Kidney tubule cell (primary cell): ENCODE data around the gene SLC12A3.
"Not testable (repeated sequence)": the region's sequence is repeated elsewhere in the genome, so short reads cannot be mapped to it uniquely, and the experiment has no call there.

Experiments used
- DNase-seq: peaks from one replicate; pipeline ENCODE4 v3.0.0-alpha.2; 2018; ENCODE audit warnings: low spot score

SLC12A3 gene

DNA sequence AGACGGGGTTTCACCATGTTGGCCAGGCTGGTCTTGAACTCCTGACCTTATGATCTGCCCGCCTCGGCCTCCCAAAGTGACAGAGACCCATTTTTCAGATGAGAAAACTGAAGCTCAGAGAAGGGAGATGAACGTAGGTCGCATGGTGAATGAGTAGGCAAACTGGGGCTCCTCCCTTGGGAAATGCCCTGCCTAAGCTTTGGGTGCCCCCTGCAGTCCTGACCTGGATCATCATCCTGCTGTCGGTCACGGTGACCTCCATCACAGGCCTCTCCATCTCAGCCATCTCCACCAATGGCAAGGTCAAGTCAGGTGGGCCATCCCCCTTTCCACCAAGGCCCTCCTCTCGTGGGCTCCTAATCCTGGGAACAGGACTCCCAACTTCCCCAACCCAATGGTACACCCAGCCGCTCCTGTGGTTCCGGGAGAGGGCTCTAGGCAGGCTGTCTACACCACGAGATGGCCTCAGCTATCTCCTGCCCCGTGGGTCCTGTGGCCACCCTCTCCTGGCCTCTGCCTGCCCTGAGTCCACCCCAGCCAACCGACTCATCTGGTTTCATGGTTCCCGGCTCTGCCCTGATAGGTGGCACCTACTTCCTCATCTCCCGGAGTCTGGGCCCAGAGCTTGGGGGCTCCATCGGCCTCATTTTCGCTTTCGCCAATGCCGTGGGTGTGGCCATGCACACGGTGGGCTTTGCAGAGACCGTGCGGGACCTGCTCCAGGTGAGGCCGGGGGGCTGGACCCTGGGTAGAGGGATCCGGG, 4.7 kb downstream of the SLC12A3 start:
- DNase-seq = peak; percentile 63

DNA sequence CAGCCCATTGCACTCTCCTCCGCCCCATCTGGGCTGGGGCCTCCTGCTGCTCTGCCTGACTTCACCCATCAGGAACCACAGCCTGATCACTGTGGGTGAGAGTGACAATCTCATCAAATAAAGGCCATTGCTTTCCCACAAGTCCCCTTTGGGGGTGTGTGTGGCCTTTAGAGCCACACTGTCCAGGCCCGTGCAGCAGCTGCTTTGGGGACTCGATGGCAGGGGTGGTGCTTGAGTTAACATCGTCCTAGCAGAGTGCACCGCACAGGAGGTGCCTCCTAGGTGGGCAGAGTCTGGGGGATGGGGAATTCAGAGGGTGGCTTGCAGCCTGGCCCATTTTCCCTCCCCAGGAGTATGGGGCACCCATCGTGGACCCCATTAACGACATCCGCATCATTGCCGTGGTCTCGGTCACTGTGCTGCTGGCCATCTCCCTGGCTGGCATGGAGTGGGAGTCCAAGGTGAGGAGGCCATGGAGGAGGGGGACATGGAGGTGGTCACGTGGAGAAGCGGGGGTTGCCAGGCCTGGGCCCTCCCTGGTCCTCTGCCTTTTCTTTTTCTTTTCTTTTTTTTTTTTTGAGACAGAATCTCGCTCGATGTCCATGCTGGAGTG, 5.4 kb downstream of the SLC12A3 start:
- no peak for DNase-seq

DNA sequence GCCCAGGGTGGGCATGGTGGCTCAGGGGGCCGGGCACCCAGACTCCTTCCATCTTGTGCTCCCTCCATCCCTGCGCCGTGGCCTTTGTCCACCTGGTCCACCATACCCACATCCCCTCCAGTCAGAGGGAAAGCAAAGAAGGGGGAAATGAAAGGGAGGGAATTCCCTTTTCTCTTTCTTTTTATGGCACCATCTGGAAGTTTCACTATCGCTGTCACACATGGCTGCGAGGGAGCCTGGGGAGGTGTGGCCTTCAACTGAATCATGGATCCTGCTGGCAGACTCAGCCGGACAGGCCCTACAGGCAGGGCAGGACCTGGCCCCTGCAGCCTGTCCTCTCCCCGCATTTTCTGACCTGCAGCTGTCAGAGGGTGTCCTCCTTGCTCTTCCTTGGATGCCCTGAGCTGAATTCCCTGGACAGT, 6.2 kb downstream of the SLC12A3 start:
- peak; percentile 88 for DNase-seq

DNA sequence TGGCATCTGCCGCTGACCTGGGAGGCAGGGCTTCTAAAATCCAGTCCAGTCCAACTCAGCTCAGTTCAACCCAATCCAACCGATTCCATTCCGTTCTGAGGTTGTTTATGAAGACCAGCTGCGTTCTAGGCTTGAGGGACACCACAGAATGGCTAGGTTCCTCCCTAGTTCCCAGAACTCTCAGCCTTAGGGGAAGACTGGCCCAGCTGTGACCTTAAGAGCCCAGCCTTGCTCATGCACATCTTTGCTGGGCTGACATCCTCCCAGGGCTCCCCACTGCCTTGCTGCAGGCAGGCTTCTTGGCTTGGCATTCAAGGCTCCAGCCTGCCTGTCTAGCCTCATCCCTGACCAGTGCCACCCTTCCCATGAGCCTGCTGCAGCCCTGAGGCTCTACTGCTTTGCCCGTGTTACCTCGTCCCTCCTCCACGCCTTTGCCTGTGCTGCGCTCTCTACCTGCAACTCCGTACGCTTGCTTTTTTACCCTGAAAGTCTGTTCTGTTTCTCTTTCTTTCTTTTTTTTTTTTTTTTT, 7.9 kb downstream of the SLC12A3 start:
- DNase-seq = no peak

DNA sequence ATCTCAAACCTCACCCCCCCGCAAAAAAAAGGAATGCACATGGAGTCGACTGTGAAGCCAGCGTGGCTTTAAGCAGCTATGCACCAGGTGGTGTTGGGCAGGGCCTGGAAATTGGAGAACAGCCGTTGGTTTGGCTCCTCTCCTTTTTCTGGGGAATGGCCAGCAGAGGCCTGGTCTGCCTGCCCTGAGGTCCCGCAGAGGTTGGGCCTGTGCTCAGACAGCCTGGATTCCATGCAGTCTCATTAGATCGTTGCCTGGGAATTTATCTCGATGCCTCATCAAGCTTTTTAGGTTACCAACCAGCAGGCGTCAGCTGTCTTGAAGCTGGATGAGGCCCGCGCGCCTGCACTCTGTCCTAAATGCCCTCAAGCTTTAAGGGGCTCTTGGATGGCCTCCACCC, 9.8 kb downstream of the SLC12A3 start:
- DNase-seq = no peak

DNA sequence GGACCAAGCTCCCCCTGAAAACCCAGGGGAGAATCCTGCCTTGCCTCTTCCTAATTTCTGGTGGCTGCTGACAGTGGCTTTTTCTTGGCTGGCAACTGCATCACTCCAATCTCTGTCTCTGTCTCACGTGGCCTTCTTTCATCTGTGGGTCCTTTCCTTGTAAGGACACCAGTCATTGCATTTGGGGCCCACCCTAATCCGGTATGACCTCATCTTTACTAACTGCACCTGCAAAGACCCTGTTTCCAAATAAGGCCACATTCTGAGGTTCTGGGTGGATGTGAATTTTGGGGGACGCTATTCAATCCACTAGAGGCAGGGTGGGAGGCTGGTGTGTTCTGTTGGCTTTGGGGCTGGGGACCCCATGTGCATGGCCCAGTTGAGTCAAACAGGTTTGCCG, 11.0 kb downstream of the SLC12A3 start:
- no peak for DNase-seq

DNA sequence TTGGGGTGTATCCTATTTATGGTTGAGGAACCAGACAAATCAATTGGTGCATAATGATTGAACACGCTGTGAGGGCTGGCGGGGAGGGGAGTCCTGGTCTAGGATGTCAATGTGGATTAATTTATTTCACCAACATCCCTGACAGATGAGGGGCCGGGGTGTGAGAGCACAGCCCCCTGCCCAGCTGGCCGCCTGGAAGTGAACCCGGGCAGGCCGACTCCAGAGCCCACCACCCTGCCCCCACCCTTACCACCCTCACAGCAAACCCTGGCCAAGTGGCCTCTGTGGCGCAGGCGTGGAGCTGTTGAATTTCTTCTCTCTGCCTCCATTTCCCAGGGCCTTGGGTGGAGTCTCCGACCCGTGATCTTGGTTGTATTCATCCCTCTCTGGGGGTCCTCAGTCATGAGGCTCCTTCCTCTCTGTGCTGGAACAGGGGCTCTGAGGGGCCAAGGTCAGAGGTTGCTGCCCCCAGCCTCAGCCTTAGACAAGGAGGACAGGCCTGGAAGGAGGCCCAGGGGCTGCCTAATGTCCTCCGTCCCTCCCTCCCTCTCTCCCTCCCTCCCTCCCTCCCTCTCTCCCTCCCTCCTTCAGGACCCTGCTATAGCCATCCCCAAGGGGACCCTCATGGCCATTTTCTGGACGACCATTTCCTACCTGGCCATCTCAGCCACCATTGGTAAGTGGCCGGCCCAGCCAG, 12.6 kb downstream of the SLC12A3 start:
- DNase-seq = no peak

DNA sequence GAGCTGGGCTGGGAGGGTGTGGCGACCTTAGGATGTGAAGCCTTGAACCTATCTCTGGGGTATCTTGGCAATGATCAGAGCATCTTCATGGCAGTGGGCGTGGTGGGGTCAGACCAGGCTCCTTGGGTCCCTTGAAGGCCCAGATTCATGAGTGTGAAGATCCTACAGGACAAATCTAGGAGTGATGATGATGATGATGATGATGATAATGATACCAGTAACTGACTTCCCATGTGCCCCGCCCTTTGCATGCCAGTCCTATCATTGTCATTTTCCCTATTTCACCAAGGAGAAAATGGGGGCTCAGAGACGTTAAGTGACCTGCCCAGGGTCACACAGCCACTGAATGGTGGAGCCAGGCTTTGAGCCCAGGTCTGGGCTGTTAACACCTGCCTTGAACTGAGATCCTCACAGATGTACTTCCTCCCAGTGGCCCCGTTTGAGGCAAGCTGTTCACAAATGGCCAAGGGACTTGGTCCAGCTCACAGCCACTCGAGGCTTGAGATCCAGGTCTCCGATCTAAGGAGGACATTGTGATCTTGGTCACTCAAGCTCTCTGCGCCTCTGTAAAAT, 13.4 kb downstream of the SLC12A3 start:
- DNase-seq = no peak

DNA sequence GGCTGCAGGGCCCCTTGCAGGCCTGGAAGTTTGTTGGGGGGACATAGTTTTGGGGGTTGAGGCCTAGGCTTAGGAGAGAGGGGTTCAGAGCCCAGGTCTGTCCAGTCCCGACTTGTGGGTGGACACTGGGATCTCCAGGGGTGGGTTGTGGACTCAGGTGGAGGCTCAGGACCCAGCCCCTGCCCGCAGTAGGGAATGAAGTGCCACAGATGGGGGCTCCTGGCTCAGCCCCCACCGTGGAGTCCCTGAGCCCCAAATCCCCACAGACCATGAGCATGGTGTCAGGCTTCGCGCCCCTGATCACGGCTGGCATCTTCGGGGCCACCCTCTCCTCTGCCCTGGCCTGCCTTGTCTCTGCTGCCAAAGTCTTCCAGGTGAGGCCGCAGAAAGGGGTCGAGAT, 14.3 kb downstream of the SLC12A3 start:
- DNase-seq = no peak

DNA sequence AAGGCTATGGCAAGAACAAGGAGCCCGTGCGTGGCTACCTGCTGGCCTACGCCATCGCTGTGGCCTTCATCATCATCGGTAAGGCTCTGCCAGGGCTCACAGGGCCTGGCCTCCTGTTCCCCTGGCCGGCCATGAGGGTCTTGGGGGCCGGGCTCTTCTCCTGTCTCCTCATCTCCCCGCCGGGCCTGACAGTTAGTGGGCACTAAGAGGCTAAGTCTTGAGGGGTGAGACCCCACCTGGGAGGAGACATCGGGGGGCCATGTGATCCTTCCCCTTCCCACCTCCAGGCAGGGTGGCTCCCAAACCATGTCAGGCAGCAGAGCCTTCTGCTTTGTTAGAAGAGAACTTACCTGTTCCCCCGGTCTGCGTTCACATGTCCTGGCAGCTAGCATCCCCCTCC, 15.2 kb downstream of the SLC12A3 start:
- DNase-seq = no peak

DNA sequence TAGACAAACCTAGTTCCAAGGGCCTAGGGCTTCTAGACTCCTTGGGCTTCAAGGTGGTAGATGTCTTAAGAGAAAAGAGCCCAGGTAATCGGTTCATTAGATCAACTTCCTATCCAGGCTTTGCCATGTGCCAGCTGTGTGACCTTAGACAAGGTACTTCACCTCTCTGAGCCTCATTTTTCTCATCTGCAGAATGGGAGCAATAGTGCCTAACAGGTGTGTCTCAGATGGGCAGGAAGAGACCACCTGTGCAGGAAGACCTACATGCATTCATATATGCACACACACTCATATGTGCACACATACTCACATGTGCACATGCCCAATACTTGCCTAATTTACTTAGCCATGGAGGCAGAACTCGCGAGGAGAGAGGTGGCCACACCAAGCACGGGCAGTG, 15.7 kb downstream of the SLC12A3 start:
- no peak for DNase-seq

DNA sequence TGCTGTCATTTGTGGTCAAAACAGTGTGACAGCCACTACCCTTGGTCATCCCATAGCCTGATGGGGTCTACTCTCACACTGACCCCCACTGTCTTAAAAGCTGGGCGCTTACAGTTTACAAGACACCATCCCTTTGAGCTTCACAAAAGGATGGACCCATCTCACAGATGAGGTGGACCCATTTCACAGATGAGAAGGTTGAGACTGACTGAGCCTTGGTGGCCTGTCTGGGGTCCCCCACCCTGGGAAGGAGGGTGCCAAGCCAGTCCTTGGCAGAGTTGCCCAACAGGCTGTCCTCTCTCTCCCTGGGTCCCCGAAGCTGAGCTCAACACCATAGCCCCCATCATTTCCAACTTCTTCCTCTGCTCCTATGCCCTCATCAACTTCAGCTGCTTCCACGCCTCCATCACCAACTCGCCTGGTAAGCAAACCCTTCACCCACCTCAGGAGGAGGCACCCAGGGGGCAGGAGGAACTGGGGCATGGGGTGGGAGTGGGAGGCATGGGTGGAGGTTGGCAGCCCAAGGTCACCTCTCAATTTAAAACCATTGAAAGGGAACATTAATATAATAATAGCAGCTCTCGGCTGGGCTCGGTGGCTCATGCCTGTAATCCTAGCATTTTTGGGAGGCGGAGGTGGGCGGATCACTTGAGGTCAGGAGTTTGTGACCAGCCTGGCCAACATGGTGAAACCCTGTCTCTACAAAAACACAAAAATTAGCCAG, 17.2 kb downstream of the SLC12A3 start:
- DNase-seq = no peak

DNA sequence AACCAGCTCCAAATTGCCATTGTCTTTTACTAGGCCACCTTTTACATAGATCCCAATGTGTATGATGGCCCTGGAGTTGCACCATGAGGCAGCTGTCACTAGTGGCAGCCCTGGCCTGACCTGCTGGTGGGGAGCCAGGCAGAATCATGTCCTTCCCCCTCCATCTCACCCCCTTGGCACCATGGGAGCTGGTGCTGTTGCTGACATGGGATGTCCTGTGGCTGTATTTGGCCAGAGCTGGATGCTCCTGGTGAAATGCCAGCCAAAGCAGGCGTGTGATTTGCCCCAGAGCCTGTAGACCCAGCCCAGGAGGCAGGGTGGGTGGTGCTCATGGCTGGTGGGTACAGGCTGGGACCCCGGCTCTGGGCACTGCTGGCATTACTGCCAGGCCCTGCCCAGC, 18.6 kb downstream of the SLC12A3 start:
- no peak for DNase-seq

DNA sequence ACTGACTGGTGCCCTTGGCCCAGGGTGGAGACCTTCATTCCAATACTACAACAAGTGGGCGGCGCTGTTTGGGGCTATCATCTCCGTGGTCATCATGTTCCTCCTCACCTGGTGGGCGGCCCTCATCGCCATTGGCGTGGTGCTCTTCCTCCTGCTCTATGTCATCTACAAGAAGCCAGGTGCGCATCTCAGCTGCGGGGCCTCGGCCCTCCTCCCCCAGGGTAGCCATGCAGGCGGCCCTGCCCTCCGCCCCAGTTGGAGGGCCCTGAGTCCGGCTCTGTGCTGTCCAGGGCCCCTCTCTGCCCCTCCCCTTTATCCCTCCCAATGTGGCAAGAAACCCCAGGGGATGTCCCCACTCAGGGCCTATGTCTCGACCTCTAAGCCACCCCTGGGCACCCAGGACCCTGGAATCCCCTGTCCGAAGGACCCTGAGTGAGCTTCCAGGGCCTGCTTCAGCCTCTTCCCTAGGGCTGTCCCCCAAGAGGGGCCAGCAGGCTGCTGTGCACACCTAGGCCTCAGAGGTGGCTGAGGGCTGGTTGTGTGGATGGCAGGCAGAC, 19.1 kb downstream of the SLC12A3 start:
- DNase-seq = no peak

DNA sequence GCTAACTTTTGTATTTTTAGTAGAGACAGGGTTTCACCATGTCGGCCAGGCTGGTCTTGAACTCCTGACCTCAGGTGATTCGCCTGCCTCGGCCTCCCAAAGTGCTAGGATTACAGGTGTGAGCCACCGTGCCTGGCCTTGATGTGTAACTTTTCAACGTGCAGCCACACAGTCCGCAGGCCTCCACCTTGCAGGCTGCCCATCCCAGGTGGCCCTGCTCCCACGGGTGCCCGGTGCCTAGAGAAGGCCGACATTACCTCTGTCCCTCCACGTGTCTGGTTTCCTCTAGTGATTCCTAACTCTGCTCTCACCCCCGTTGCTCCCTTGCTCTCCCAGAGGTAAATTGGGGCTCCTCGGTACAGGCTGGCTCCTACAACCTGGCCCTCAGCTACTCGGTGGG, 19.9 kb downstream of the SLC12A3 start:
- DNase-seq = not testable (repeated sequence)

DNA sequence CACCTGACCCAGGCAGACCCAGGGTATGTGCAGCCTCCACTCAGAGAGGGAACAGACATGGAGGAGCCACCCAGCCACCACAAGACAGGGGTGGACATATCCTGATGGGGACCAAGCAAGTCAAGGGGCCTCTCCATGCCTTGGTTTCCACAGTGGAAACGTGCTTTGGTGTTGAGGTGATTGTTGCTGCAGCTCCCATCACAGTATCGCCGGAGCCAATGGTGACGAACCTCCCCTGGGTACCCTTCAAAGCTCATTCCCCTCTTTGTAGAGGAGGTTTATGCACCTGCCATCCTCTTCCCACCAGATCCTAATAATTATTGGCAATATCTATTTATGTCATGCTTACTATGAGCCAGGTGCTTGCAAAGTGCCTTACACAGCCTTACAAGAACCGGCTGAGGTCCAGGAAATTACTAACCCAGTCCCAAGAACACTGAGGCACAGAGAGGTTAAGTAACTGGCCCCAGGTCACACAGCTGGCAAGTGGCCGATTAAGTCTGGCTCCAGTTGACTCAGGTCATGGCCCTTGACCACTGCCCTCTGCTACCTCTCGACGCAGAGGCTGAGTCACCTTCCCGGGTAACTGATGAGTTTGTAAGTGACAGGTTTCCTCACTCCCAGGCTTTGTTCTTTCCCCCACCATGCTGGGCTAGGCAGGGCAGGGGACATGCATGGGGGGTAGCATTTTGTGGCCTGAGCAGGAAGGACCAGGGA, 20.6 kb downstream of the SLC12A3 start:
- no peak for DNase-seq

DNA sequence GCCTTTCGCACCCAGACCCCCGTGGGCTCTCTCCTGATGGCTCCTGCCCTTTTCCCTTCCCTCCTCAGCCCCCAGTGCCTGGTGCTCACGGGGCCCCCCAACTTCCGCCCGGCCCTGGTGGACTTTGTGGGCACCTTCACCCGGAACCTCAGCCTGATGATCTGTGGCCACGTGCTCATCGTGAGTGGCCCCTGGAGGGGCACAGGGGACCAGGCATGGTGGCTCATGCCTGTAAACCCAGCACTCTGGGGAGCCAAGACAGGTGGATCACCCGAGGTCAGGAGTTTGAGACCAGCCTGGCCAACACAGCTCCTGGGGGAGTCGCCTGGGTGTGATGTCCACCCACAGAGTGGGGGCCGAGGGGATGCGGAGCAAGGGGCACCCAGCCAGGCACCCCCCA, 21.3 kb downstream of the SLC12A3 start:
- no peak for DNase-seq

DNA sequence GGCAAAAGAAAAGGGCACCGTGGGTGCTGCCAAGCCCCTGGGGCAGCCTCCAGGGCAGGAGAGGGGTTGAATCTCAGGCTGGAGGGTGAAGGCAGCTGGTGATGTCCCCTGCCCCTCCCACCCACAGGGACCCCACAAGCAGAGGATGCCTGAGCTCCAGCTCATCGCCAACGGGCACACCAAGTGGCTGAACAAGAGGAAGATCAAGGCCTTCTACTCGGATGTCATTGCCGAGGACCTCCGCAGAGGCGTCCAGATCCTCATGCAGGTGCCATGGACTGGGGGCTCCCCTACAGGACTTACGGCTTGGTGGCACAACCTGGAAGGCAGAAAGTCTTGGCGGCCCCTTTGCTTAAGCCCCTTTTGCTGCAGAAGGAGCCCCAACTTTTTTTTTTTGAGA, 21.8 kb downstream of the SLC12A3 start:
- no peak for DNase-seq

DNA sequence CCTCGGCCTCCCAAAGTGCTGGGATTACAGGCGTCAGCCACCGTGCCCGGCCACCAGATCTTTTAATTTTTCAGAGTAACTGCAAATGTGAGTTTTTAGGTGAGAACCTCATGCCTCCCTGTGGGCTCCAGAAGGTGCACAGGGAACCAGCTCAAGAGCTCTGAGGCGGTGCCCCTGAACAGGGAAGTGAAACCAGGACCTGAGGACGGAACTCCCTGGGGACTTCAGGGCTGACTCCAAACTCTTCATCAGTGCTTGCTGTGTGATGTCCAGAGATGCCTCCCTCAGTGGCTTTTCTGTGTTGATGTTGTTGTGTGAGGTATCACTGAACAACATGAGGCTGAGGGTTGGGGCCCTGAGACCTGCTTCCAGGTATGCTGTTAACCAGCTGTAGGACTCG, 23.8 kb downstream of the SLC12A3 start:
- DNase-seq = no peak

DNA sequence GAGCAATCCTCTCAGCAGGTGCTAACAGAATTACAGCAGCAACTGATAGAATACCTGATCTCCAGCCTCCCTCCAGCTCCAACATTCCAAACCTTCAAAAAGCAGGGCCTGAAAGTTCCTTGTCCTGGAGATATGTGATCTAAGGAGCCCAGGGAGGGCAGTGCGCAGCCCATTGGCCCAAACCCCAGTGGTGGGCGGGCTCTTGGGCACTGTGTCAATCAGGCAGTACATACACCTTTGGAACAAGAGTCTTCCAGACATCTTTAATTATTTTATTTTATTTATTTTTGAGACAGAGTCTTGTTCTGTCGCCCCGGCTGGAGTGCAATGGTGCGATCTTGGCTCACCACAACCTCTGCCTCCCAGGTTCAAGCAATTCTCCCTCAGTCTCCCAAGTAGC, 24.2 kb downstream of the SLC12A3 start:
- DNase-seq = no peak

DNA sequence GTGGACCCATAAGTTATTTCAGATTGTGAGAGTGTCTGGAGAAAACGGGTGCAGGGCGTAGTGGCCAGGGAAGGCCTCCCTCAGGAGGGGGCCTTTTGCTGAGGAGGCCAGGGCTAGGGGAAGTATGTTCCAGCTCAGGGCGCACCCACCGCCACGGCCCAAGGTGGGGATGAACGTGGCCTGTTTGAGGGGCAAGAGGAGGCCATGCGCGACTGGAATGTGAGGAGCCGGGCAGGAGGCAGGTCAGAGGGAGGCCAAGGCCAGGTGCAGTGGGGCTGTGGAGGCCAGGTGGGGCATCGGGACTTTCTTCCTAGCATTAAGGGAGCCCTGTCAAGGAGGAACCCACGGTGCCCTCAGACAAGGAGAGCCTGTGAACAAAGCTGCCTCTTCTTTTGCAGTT, 26.7 kb downstream of the SLC12A3 start:
- no peak for DNase-seq
